A549 (cell line): Measurements from ENCODE around the gene CRIP2.

Source experiments
- RFX5 ChIP-seq: fragments of 450-650 bp; IDR thresholded peaks from 2 replicates; pipeline ENCODE4 v1.7.1; 2014; ENCODE audit warnings: antibody characterized with exemption, mild to moderate bottlenecking, moderate library complexity
- ZNF302 ChIP-seq: fragments of 250-450 bp; sonication (Bioruptor Pico); IDR thresholded peaks from 2 replicates; pipeline ENCODE4 v1.9.0; 2021; ENCODE audit warnings: inconsistent platforms, mild to moderate bottlenecking, moderate library complexity
- TF ChIP-seq, protein P1 (sequence below): fragments of >200 bp; sonication (Bioruptor Twin); formaldehyde crosslinking; IDR thresholded peaks from 3 replicates; pipeline ENCODE4 v1.5.1; 2016

DNA sequence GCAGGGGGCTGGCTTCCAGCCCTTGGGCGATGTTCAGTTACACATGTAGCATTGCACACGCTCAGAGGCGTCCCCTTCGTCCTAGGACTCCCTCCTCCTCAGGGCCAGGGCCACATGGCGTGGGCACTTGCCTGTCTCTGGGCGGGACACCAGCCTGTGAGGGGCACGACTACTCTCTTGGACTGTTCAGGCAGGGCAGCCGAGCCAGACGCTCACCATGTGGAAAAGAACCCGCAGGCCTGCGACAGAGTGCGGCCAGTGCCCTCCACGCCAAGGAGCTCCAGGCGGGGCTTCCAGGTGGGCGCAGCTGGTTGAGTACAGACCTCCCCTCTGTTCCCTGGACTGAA is 34.1 kb upstream of the CRIP2 start:
- TF ChIP-seq, protein P1, sequence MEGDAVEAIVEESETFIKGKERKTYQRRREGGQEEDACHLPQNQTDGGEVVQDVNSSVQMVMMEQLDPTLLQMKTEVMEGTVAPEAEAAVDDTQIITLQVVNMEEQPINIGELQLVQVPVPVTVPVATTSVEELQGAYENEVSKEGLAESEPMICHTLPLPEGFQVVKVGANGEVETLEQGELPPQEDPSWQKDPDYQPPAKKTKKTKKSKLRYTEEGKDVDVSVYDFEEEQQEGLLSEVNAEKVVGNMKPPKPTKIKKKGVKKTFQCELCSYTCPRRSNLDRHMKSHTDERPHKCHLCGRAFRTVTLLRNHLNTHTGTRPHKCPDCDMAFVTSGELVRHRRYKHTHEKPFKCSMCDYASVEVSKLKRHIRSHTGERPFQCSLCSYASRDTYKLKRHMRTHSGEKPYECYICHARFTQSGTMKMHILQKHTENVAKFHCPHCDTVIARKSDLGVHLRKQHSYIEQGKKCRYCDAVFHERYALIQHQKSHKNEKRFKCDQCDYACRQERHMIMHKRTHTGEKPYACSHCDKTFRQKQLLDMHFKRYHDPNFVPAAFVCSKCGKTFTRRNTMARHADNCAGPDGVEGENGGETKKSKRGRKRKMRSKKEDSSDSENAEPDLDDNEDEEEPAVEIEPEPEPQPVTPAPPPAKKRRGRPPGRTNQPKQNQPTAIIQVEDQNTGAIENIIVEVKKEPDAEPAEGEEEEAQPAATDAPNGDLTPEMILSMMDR: no peak; the same call in 1 of the 3 replicates
- no peak for TF ChIP-seq RFX5
- no peak for TF ChIP-seq ZNF302
